Measurements from ENCODE around the gene STARD7. TPM values are rescaled to one million over a fixed set of nuclear protein-coding genes. Genes with fewer than 3 reads are reported as not detected.

The STARD7 gene
- total and polyA plus RNA-seq, 2 donors (not counting 3 experiments of a cell fraction or from before 2014, with no cell fraction given) = 61.2 to 132 TPM

- Histone ChIP-seq H3K4me1 (ENCODE audit: control insufficient read depth, extremely low read depth, insufficient read depth, low read length) (no peaks in the 10 kb centered on the region), H3K79me2 (ENCODE audit: control insufficient read depth, insufficient read depth, low read length) (peaks cover 22% of the 10 kb centered on the region), H3K4me3 (replicated peaks in 1 of 3; ENCODE audit: insufficient read depth in 1 of 3, low read depth in 1 of 3, low read length in 3 of 3) (no peak overlapping the region), H3K4me2 (ENCODE audit: insufficient read depth, low read length) (no peak overlapping the region), H3K36me3 (ENCODE audit: control insufficient read depth in 2 of 2, extremely low read depth in 1 of 2, insufficient read depth in 2 of 2, low read length in 2 of 2) (peaks cover 17 to 39% of the 10 kb centered on the region in 2 experiments), H3K9ac (replicated peaks; ENCODE audit: extremely low read depth, insufficient read depth, low read length) (no peak overlapping the region), H2AFZ (ENCODE audit: low read depth, low read length) (no peak overlapping the region), H3K9me3 (replicated peaks; ENCODE audit: control insufficient read depth, insufficient read depth, low read length) (no peaks in the 10 kb centered on the region), H3K9me1 (replicated peaks; ENCODE audit: control insufficient read depth, extremely low read depth, insufficient read depth, low read length) (no peaks in the 10 kb centered on the region), H3K27me3 (ENCODE audit: control insufficient read depth in 2 of 2, insufficient read depth in 2 of 2, low read length in 2 of 2) (no peaks in the 10 kb centered on the region), H4K20me1 (replicated peaks; ENCODE audit: control insufficient read depth, extremely low read depth, insufficient read depth, low read length) (no peaks in the 10 kb centered on the region), H3K27ac (ENCODE audit: insufficient read depth, low read depth, low read length) (no peak overlapping the region)
- DNase-seq (ENCODE audit: low read depth, low spot score) (no peak), FAIRE-seq (no peak)
- dilution Hi-C loops (cut with MboI; ENCODE audit: extremely low pct_ligation_motif_present, low sequenced_read_pairs) = no loop called here
- intact Hi-C loops (cut with micrococcal nuclease) = no loop called here
- TF ChIP-seq FOS (IDR thresholded peaks at IDR 0.05; ENCODE audit: borderline replicate concordance, insufficient read depth, low read length) (no peak), POLR2AphosphoS5 (IDR thresholded peaks at IDR 0.05; ENCODE audit: insufficient read depth, low read depth, low read length) (no peak), MAX (IDR thresholded peaks at IDR 0.05; ENCODE audit: insufficient read depth, insufficient read length) (no peak), GATA2 (IDR thresholded peaks at IDR 0.05; ENCODE audit: insufficient read depth, insufficient read length, low read depth, low read length) (no peak), MYC (IDR thresholded peaks at IDR 0.05; ENCODE audit: low read depth, low read length) (no peak), EZH2 (IDR thresholded peaks at IDR 0.05; ENCODE audit: borderline replicate concordance, low read depth, low read length, severe bottlenecking) (no peak), POLR2A (IDR thresholded peaks at IDR 0.05; ENCODE audit: low read depth, low read length) (no peak), JUN (IDR thresholded peaks at IDR 0.05; ENCODE audit: borderline replicate concordance, insufficient read depth, insufficient read length, low read depth) (no peak), CTCF (IDR thresholded peaks at IDR 0.05; ENCODE audit: extremely low read depth in 1 of 2, insufficient read depth in 1 of 2, low read depth in 1 of 2, low read length in 2 of 2) (no peak)
- POLR2A ChIA-PET = no interaction called here
- CTCF ChIA-PET = interaction anchor here (1.3 kb wide), 1 partner anchor 17 kb away, joined by 6 read pairs; no protein-coding TSS in a partner anchor
- no TSS peak for BruUV-seq (replicated peaks)
These were observed 16.5 kb downstream of the STARD7 start for GRCh38 chr2:96191937-96192670.
